ACC112 (cell line): ENCODE results near the gene PLCB2.

ENCODE experiments used
- H2AFZ ChIP-seq: fragments of 200-600 bp; sonication (generic); one replicate; pipeline ENCODE4 v1.6.0; 2017; ENCODE audit warnings: antibody characterized with exemption, low read length; ENCODE audit not compliant: unreplicated experiment
- H3K27ac ChIP-seq: fragments of 200-600 bp; sonication (generic); 2 replicates; pipeline ENCODE4 v1.5.1; 2014; ENCODE audit warnings: low read depth, mild to moderate bottlenecking, antibody characterized with exemption, low read length, moderate library complexity
- H3K27me3 ChIP-seq: fragments of 200-600 bp; sonication (generic); 2 replicates; pipeline ENCODE4 v1.6.1; 2014; ENCODE audit warnings: mild to moderate bottlenecking, antibody characterized with exemption, low read length, moderate library complexity, mixed read lengths; ENCODE audit not compliant: insufficient read depth
- H3K36me3 ChIP-seq: fragments of 200-600 bp; sonication (generic); 2 replicates; pipeline ENCODE4 v1.6.1; 2016; ENCODE audit warnings: mild to moderate bottlenecking, antibody characterized with exemption, low read length, moderate library complexity, mixed read lengths; ENCODE audit not compliant: insufficient read depth
- H3K4me1 ChIP-seq: fragments of 200-600 bp; sonication (generic); one replicate; pipeline ENCODE4 v1.6.1; 2016; ENCODE audit warnings: low read length, mixed read lengths; ENCODE audit not compliant: insufficient read depth, unreplicated experiment, control insufficient read depth
- H3K4me3 ChIP-seq: fragments of 200-600 bp; sonication (generic); 2 replicates; pipeline ENCODE4 v1.5.1; 2014; ENCODE audit warnings: mild to moderate bottlenecking, low read depth, low read length
- H3K79me2 ChIP-seq: fragments of 200-600 bp; sonication (generic); one replicate; pipeline ENCODE4 v1.6.0; 2016; ENCODE audit warnings: low read length; ENCODE audit not compliant: control insufficient read depth, unreplicated experiment, insufficient read depth

The PLCB2 gene

DNA sequence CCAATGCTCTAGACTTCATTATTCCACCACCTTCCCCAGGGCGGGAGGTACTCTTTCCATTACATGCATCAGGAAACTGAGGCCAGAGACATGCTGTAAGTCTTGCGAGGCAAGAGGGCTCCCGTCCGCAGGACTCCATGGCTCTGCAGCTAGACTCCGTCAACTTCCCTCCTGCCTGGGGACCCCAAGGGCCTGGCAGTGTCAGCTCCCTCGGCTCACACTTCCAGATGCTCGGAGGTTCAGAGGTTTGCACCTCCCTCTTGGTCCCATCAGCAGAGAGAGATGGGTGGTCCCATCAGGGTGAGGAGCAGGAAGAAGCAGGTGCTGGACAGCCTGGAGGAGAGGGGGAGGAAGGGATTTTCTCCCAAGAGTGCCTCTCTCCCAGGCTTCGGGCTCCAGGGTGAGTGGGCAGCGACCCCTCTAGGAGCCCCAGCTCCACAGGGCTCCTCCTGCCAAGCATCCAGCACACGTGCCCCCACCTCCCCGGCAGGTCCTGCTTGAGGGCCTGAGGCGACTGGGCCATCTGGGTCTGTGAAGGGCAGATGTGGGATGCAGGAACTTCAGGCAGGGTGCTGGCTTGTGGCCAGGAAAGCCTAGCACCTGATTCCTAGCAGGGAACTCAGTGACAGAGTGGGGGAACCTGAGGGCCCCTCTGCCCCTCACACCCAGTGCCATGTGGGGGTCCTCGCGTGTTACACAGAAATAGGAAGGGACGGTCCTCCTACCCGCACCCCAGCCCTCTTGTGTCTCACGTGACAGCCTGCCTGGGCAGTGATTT lies 59.5 kb downstream of the PLCB2 start:
- peaks cover 7% of the 10 kb centered on the region for H3K4me1 ChIP-seq
- H3K27me3 ChIP-seq, result peaks cover 18% of the 10 kb centered on the region
- no peaks in the 10 kb centered on the region for H3K36me3 ChIP-seq
- no peak overlapping the region for H2AFZ ChIP-seq
- no peak overlapping the region for H3K27ac ChIP-seq
- H3K79me2 ChIP-seq, result no peaks in the 10 kb centered on the region
- no peak overlapping the region for H3K4me3 ChIP-seq

- no peaks in the 10 kb centered on the region for H3K79me2 ChIP-seq
- H3K36me3 ChIP-seq, result no peaks in the 10 kb centered on the region
Observed at GRCh38 chr15:40247406-40247971, 60.2 kb downstream of the PLCB2 start.

DNA sequence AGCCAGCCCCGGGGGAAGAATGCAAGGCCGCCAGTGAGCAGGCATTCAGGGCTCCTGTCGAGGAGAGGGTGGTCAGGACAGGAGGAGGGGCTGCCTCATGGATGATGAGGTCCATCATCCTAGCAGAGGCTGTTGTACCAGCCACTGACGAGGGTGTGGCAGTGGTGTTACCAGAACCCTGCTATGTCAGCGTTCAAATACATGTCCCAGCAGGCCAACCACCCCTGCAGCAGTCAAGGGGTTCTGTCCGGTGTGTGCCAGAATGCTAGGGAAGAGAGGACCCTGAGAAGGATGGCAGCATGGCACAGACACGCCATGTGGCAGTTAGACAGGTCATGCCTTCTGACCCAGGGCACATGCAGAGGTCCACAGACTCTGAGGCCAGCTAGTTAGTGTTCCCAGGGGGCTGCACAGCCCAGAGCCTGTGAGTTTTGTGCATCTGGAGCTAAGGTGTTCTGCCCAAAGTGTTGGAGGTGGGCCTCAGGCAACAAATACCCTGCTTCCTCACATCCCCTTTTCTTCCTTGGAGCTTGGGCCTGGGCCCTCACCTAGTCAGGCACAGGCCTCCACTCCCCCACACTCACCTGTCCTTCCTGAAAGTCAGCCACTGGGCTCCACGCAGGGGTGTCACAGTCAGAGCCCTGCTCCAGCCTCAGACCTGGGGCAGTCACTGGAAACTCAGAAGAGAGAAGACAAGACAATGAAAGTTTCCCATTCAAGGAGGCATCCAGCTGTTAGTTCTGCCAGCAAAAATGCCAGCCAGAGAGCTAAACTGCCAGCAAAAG lies 61.0 kb downstream of the PLCB2 start:
- Histone ChIP-seq H3K27ac (no peak overlapping the region), H3K79me2 (no peaks in the 10 kb centered on the region), H3K4me1 (peaks cover 3% of the 10 kb centered on the region)

More at GRCh38 chr15:40247406-40247971, 60.2 kb downstream of the PLCB2 start:
- Histone ChIP-seq H3K27me3 (peaks cover 11% of the 10 kb centered on the region), H3K4me3 (no peak overlapping the region), H3K4me1 (peaks cover 3% of the 10 kb centered on the region), H2AFZ (no peak overlapping the region), H3K27ac (no peak overlapping the region)

DNA sequence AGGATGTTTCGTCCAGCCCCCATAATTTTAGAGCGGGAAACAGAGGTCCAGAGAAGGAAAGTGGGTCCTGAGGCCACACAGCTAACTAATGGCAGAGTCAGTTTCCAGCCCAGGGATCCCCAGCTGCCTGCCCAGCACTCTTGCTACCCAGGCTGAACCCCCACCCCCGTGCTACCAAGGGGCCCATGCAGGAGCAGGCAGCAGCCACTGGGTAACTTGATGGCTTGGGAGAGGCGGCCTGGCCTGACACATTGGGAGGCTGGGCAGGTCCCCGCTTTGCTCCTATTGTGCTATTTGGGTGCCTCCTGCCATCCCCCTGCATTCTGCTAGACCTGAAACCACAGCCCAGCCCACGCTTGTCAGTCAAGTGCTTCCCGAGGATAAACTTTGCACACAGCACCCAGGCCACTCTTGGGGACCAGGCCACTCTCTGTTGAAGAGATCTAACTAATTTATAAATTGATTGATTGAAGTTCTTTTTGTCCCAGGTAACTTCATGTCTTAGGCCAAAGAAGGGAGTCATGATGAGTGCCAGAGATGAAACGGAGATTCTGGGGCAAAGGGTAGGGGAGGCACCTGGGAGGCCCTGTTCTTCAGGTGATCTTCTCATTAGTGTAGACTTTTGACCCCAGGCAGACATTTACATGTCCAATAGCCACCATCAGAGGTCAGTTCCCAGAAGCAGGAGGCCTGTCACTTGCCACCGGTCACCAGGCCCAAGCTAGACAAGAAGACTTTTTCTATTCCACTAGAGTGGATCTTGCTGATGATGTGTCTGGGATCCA lies 61.9 kb downstream of the PLCB2 start:
- no peak overlapping the region for H2AFZ ChIP-seq
- no peak overlapping the region for H3K27ac ChIP-seq
- H3K27me3 ChIP-seq, result no peaks in the 10 kb centered on the region
- H3K4me3 ChIP-seq, result no peak overlapping the region
- no peaks in the 10 kb centered on the region for H3K79me2 ChIP-seq
- H3K36me3 ChIP-seq, result no peaks in the 10 kb centered on the region
- peaks cover 3% of the 10 kb centered on the region for H3K4me1 ChIP-seq

More for the DNA sequence above, 61.0 kb downstream of the PLCB2 start:
- Histone ChIP-seq H3K4me3 (no peak overlapping the region), H3K27me3 (peaks cover 3% of the 10 kb centered on the region; the same call in 1 of the 2 replicates), H2AFZ (no peak overlapping the region), H3K36me3 (no peaks in the 10 kb centered on the region)

DNA sequence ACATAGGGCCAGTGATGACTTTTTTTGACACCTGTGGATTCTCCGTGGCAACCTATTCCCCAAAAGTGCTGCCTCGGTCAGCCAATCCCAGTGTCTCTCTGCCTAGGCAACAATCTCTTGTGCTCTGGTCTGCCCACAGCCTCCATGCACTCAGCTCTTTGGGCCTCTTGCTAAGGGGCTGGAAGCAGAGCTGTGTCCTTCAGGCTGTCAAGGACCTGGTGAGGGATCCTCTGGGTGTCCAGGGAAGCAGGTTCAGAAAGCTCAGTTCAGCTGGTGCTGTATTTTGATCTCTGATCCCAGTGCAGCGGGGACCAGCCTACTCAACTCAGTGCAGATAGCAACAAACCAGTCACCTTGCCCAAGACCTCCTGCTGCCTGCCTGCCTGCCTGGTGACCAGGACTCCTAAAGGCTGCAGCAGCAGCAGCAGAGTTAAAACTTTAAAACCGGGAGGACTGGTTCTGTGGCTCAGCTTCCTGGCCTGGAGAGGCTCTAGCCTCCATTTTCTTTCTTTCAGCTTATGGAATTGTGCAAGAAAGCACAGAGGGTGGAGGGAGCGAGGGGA lies 62.7 kb downstream of the PLCB2 start:
- H3K79me2 ChIP-seq, result no peaks in the 10 kb centered on the region
- no peaks in the 10 kb centered on the region for H3K36me3 ChIP-seq
- no peak overlapping the region for H2AFZ ChIP-seq
- H3K4me1 ChIP-seq, result peaks cover 3% of the 10 kb centered on the region
- no peaks in the 10 kb centered on the region for H3K27me3 ChIP-seq
- no peak overlapping the region for H3K4me3 ChIP-seq
- no peak overlapping the region for H3K27ac ChIP-seq

DNA sequence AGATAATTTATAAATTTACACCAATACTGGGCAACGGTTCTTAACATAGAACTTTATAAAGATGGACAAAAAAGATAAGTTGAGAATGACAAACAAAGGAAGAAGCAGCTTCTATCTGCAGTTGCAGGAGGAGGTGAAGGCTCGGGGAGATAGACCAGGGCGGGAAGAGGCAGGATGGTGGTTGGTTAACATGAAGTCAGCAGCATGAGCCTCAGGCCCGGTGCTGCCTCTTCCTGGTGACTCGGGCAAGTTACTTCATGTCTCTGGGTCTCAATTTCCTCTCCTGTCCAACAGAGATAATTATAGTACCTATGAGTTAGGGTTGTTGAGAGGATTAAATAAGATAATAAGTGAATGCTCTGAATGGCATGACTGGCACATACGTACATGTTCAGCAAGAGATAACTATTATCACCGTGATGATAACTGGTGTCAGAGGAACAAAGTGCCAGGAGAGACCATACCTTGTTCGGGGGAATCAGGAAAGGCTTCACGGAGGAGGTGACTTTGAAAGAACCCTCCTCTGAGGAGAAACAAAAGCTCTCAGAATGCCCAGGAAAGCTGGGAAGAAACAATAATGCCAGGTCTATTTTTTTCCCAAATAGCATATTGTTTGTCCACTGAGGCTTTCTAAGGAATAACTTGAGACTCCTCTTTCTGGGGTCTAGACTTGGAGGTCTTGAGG lies 64.5 kb downstream of the PLCB2 start:
- peaks cover 8% of the 10 kb centered on the region for H3K4me1 ChIP-seq
- H3K79me2 ChIP-seq, result no peaks in the 10 kb centered on the region
- H2AFZ ChIP-seq, result no peak overlapping the region
- no peaks in the 10 kb centered on the region for H3K36me3 ChIP-seq
- no peak overlapping the region for H3K4me3 ChIP-seq
- no peak overlapping the region for H3K27ac ChIP-seq
- H3K27me3 ChIP-seq, result 0 out of 2 replicates have a peak, but pooled peaks cover 4% of the 10 kb centered on the region

GRCh38 chr15:40242601-40243000 lies 65.1 kb downstream of the PLCB2 start:
- H3K79me2 ChIP-seq, result no peaks in the 10 kb centered on the region
- H3K4me1 ChIP-seq, result peaks cover 8% of the 10 kb centered on the region
- no peak overlapping the region for H2AFZ ChIP-seq
- H3K27ac ChIP-seq, result no peak overlapping the region
- 0 out of 2 replicates have a peak, but pooled peaks cover 5% of the 10 kb centered on the region for H3K27me3 ChIP-seq
- H3K4me3 ChIP-seq, result no peak overlapping the region
- H3K36me3 ChIP-seq, result no peaks in the 10 kb centered on the region

DNA sequence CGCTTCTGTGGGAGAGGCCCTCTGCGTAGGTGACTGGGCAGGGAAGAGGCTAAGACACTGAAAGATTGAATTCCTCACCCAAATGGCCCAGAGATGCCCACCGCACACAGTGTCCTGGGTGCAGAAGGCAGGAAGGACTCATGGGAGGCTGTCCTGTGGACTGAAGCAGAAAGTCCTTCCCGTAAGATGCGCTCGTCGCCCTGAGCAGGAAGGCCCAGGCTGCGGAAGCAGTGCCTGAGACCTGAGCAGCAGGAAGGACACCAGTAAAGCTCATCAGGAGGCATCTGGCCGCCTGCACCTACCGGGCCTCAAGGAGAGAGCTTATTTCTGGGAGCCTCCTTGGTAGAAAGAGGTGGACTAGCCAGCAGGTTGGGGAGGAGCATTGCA lies 65.5 kb downstream of the PLCB2 start:
- no peak overlapping the region for H2AFZ ChIP-seq
- H3K36me3 ChIP-seq, result no peaks in the 10 kb centered on the region
- no peaks in the 10 kb centered on the region for H3K79me2 ChIP-seq
- 0 out of 2 replicates have a peak, but pooled peaks cover 5% of the 10 kb centered on the region for H3K27me3 ChIP-seq
- no peak overlapping the region for H3K4me3 ChIP-seq
- no peak overlapping the region for H3K27ac ChIP-seq
- H3K4me1 ChIP-seq, result peaks cover 8% of the 10 kb centered on the region

DNA sequence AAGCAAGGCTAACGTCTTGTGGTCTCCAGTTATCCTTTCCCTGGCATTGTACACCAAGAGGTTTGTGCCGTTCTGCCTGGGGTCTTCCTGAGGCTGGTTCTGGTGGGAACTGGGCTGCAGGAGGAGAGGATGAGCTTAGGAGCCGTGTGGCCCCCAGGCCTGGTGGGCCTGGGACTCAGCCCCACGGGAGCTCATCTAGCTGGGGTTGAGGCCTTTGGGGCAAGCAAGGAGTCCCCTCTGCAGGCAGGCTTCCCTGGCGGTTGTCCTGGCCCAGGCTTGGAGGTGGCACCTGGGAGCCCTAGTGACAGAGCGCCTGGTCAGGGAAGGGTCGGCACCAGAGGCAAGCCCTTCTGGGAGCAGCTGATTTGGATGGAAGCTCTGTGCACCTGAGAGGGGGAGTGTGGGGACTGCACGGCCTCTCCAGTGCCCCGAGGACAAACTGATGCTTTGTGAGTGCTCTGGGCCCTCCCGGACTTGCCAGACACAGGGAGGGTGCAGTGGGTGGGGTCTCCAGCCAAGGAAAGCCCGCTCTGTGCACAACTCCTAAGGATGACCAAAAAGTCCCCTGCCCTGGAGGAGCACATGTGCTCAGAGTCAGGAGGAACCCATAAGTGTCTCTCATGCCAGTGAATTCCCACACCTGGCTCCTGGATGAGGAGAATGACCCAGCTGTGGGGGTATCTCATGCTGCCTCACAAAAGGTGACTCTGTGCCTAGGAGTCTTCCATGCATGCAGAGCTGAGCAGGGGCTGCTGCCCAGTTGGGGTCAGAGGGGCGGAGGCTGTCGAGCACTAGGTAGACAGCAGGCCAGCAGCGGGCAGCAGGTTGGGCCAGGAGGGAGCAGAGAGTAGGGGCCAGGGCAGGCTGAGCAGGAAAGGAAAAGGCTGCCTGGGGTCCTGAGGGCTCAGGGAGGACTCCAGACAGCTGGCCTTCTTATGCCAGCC lies 66.2 kb downstream of the PLCB2 start:
- H3K36me3 ChIP-seq, result no peaks in the 10 kb centered on the region
- H3K27ac ChIP-seq, result no peak overlapping the region
- peaks cover 8% of the 10 kb centered on the region for H3K4me1 ChIP-seq
- no peak overlapping the region for H3K4me3 ChIP-seq
- 0 out of 2 replicates have a peak, but pooled peaks cover 5% of the 10 kb centered on the region for H3K27me3 ChIP-seq
- H2AFZ ChIP-seq, result no peak overlapping the region
- no peaks in the 10 kb centered on the region for H3K79me2 ChIP-seq
